Stimulated activated CD8-positive, alpha-beta memory T cell treated with anti-CD3 and anti-CD28 coated beads, Interleukin-15, amount 100 ng/mL, for 48 hours (primary cell): ENCODE measurements around the gene AR.

Experiments
- DNase-seq, 2 donors: peaks; one replicate each; pipeline ENCODE4 v3.0.0-alpha.2; 2020; ENCODE audit warnings: low read depth in 2 of 2

The AR gene

DNA sequence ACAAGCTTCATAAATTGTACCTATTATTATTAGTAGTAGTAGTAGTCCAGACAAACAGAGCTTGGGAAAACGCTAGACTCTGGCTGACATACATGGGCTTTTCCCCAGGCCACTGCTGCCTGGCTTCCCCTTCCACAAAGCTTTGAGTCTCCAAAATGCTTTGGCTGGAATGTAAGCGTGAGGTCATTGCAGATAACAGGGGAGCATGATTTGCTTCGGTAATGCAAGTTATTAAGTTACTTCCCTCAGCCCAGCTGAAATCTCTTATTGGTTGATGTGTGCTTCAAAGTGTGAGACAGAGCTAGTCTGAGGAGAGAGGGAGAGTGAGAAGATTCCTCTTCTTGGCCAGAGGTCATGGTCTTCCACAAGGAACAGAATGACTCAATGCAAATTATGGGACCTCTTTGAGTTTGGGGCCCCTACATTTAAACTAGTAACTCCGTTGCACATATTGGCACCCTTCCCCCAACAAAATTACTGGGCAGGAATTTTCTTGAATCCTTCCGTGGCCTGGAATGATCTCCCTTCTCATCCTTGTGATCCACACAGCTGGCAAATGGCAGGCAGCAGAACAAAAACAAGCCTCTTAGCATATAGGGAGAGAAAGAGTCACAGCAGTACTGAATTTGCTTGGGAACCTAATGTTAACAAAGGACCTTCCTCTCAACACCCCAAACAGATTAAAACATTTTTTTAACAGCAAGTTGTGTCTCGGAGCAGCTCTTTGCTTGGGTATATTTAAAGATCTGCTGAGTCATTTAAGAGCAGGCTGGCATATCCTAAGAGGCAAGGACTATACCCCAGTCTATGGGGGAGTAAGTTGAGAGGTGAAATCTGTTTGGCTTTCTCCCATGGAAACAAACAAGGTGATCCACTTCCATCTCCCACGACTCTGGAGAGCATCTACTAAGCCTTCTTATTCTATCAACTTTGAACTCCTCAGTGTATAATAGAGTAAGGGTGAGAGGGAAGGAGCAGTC, 19.9 kb downstream of the AR start:
- DNase-seq, result no peak

DNA sequence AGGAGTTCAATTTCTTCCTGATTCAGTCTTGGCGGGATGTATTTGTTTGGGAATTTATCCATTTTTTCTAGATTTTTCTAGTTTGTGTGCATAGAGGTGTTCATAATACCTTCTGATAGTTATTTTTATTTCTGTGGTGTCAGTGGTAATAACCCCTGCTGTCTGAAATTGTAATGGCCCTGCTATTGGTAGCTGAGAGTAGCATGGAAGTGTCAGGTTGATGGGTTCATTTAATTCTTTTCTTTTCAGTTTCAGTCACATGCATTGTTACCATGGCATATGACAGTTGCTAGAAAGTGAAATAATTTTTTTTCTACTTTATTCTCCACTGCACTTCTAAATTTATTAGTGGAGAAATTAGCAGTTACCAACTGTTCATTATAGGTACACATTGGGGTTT, 20.7 kb downstream of the AR start:
- no peak for DNase-seq

DNA sequence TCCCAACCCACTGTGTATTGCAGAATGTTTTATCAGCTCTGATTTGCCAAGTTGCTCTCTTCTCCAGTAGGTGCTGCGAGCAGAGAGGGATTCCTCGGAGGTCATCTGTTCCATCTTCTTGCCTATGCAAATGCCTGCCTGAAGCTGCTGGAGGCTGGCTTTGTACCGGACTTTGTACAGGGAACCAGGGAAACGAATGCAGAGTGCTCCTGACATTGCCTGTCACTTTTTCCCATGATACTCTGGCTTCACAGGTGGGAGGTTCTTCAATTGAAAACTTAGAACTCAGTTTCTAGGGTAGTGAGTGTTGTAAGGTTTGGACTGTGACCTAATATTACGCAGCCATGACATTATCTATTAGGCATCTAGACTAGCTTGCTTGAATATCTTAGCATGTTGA, 24.9 kb downstream of the AR start:
- no peak for DNase-seq

DNA sequence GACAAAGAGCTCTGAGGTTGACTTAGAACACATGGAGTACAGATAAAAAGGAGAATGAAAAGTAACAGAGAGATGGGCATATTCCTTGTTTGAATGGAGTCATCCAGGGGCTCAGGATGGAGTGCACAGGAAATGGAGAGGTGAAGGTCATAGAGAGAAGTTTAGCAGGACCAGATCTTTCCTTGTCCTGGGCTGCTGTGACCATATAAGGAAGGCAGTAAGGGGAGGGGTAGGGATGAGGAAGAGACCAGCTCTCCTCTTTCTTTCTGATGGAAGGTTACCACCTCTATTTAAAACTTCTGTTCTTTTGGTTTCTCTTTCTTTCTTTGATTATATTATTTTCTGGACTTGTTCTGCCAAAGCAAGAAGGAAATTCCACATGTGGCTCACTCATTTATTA, 27.0 kb downstream of the AR start:
- no peak for DNase-seq

DNA sequence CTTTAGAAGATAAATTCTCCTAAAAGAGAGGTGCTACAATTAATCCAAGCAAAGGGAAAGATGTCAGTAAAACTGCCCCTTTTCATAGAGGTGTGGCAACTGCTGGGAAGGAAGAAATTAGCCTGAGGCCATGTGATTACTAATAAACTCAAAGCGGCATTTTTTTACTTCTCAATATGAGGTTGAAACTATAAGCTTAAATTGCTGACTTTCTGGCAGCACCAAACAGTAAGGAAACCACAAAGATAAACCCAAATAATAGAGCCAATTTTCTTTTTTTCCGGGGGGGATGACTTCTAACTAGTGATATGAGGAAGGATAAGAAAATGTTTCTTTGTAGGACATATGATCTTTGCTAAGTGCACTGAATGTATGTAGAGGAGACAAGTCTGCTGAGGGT, 30.9 kb downstream of the AR start:
- DNase-seq, result no peak

DNA sequence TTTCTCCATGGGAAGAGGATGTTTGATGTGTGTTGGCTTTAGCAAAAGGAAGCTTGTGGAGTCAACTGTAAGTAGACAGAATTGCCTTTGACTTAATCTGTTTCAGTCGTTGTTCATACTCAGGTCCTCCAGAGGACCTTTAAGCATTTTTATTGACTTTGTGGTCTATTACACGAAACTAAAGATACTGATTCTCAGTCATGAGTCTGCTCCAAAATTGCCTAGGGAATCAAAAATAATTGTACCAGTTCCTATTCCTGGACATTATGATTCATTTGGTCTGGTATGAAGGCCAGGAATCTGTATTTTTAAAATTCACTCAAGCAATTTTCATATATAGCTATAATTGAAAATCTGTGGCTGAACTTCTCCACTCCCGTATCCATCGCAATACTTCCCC, 38.6 kb downstream of the AR start:
- DNase-seq, result no peak

DNA sequence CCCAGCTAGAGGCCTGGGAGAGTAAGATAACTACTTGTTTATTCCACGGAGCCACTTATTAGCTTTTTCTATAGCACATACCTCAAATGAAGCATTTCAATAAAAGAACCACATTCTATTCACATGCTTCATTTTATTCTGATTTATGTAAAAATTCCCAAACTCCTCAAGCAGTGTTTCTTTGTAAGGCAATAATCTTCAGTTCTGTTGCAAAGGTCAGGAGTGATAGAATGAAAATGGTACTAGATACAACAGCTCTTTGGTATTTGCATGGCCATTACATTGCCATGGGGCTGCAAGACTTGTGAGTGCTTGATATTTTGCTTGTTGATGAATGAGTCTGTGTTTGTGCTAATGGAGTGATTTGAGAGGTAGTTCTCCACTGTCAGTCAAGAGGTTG, 39.4 kb downstream of the AR start:
- DNase-seq, result no peak

DNA sequence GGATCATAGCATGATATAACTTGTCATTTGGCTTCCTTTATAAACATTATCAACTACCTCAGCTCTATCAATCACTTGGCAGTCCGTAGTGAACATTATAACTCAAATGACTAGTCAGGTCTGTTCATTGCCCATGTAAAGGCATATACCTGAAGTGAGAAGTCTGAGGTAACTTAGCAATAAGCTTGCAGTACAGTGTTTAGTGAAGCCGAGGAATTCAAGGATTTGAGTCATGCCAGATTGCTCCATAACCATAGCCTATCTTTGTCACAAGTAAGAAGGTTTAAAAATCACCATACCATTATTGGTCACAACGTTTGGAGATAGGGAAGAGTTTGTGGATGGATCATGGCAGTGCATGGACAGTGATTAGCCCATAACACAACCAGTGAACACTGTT, 41.6 kb downstream of the AR start:
- no peak for DNase-seq

DNA sequence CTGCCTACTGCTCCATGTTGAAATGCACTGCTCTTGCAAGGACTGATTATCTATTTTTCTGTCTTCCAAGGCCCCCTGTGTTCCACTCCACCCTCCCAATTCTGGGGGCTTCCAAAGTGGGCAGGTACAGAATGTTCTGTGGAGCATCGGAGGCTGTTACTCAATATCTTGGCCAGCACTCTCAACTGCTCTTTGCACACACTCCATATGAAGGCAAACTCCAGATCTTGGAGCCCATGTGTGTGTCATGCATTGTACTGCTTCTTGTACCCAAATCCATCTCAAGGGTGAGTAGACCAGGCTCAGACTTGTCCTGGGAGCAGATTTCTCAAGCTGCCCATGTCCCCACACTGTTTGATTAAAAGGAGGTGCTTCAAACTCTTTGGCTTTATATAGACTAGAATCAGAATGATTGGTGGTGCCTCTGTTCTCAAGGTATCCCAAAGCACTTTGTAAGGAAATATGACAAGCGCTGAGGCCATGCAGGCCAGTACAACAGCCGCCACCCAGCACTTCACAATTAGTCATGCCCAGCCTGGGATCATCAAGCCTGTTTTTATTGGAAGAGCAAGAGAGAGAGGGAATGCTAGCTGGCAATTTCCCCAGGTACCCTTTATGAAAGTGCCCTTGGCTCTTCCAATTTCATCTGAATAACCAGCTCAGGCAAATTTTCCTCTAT, 44.3 kb downstream of the AR start:
- no peak for DNase-seq

DNA sequence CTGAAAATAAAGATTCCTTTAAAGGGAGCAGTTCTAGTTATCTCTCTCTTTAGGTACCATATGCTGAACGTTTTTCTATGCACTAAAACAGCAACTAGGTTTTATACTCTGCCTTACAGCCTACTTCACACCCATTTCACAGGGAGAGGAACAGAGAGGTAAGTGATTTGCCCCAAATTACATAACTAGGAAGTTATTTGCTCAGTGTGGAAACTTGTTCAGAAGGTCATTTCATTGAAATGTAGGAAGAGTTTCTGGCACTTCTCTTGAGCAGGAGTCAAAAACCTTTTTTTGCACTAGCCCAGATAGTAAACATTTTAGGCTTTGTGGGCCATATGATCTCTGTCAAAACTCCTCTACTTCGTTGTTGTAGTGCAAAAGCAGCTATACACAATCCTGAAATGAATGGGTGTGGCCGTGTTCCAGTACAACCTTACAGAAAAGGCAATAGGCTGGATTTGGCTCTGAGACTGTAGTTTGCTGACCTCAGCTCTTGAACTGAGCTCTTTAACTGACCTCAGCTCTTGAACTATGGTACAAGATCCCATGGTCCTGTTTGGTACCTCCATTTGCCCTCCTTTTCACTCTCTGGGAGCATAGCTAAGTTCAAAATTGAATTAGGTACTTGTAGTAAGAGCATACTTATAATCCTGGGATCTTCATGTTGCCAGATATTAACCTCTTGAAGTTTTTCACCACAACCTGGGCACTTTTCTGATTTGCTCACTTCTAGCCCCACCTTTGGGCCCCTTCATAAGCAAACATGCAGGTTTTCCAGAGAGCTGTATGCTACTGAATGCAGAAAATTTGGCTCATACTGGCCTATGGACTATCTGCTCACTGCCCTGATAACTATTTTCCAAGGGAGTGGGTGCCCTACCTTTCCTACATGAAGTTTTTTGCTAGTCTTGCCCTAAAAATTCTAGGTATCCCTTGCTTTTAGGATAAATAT, 53.3 kb downstream of the AR start:
- no peak for DNase-seq

DNA sequence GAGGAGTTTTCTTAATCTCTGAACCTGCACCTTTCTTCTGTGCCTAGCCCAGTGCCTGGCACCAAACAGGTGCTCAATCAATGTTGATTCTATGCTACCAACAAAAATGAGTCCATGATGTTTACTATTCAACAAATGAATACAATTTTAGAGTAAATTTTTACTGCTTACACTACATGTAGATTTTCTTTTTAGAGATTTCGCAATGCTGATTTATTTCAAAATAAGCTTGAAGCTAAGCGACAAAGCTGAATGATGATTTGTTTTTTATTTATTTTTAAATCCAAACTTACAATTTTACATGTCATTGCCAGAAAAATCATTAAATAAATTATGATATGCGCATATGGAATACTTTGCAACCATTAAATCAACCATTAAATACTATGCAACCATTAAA, 55.7 kb downstream of the AR start:
- DNase-seq, result no peak

DNA sequence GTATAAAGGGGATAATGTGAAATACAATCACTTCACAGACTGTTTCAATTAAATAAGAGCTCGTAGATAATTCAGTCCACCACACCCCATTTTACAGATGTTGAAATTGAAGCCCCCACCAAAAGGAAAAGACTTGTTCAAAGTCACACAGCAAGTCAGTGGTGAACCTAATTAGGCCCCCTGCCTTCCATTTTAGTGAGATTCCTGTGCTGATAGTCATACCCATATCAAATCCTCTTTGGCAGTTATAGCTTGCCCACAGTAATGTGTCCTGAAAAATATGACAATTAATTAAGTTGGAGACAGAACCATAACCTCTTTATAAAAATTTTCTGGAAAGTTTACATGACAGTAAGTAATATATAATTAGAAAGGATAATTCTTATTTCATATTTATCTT, 58.0 kb downstream of the AR start:
- DNase-seq, result no peak

DNA sequence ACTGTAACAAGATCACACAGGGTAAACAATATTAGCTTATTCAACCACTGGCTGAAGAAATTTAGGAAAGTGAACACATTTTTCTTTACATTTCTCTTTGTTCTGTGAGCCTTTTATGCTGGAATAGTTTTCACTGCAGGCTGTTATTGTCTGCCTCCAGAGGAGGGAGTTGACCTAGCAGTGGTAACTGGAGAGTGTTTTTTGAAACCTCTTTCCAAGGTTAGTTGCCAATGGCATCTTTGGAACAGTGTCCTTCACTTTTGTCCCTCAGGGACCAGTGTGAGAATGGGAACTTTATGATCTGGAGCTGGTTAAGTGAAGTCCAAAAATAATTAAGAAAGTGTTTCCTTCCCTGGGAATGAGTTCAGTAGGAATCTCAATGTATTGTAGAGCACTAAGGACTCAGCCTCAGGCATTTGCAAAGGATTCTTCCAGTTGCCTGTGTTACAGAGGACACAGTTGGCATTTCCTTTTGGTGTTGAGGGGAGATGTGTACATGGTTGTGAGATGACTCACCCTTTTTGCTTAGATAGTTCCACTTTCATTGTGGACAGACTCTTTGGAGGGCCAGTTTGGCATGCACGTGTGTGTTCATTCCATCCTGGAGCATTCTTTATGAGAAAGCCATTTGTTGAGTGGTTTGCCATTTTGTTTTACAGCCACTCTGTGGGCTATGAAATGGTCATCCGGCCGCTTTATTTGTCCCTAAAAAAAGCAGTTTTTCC, 61.3 kb downstream of the AR start:
- no peak for DNase-seq

DNA sequence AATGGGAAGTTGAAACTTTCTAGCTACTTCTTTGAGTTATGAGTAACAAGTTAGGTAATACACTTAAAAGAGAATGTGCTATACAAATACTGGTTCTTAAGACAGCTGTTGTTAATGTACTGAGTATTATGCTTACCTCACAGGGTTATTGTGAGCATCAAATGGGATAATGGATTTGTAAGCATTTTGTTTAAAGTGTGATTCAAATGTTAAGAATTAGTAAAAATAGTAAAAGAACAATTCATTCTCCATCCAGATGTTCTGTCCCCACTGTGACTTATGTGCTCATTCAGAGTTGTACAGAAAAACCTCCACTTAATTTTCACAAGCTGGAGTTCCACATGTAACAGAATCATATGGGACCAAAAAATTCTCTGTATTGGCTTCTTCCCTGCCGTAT, 63.6 kb downstream of the AR start:
- no peak for DNase-seq

DNA sequence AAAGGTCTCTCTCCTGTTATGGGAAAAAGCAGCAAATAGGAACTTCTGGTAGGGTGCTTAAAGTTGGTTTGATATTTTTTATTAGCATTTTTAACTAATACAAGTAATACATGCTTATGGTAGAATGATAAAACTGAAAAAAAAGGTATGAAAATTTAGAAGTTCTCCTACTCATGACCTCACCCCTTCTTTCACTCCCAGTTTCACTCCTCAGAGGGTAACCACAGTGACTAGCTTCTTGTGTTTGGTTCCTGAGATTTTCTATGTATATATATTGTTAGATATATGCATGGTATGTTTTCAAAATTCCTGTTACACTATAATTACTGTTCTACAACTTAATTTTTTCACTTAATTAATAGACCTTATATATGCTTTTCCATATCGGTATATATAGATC, 66.5 kb downstream of the AR start:
- no peak for DNase-seq

DNA sequence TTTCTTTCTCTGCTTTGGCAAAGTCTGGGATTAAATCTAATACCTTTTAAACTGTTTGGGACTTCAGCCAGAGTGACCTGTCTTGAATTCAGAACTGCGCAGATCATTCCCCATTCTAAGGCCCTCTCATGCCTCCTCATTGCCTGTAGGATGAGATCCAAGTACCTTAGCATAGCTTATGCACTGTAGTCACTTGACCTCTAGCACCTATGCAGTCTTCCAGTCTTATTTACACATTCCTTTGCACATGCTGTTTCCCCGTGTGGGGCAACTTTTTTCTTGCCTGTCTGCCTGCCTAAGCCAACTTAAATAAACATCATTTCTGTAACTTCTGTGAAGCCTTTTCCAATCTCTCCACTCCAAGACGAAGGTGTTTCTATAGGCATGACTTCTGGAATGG, 68.4 kb downstream of the AR start:
- DNase-seq, result no peak

DNA sequence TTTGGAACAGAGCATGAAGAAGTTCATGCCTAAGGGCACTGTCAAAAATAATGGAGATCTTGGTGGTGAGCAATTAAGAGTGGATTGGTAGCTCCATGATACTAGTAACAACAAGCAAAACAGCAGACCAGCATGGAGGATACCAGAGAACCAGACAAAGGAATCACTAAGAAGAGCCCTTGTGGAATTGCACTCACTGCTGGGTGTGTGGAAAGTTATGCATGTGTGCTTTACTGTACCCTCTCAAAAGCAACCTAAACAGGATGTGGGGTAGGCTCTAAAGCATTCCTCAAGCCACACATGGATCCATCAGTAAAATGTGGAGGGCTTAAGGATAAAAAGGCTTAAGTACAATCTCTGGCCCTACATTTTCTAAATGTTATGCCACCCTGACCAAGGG, 69.5 kb downstream of the AR start:
- DNase-seq, result no peak

DNA sequence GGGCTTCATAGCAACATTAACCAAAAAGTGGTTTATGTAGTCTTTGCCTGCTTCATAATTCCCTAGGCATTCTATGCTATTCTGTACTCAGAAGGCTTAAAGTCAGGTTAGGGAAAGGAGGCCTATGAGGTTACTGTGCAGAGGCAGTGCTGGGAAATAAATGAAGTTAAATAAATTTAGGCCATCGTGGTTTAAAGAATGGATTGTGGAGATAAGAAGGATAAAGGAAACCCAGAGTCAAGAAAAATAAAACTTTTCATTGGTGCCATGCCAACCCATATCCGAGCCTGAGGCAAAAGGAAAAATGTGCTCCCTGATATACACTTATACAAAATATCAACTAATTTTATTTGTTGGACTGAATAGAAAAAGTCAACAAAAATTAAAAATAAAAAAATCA, 70.2 kb downstream of the AR start:
- DNase-seq, result no peak

DNA sequence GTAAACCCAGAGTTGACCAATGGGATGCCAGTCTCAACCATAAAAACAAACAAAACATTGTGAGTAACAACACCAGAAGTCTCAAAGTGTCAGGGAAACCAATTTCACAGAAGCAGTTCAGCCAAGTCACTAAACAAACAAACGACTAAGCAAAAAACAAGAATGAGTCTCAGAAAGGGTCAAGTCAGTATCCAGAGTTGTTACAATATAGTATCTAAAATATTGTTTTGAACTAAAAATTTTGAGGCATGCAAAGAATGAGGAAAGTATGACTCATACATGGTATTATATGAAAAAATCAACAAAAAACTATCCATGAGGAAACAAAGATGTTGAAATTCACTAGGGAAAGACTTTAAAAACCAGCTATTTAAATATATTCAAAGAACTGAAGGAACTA, 70.6 kb downstream of the AR start:
- DNase-seq, result no peak

DNA sequence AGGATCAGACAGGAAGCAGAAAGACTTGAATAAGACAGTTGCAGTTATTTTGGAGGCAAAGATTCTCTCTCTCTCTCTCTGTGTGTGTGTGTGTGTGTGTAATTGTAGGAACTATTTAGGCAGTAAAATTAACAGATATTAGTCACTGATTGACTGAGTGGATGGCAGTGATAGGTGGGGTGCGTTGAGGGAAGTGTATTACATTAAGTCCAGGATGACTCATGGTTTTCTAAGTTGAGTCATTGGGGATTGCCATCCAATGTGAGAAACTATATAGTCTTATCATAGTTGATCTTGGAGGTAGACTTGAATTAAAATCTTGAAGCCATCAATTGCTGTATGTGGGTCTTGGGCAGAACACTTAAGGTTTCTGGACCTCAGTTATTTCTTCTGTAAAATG, 75.4 kb downstream of the AR start:
- no peak for DNase-seq

DNA sequence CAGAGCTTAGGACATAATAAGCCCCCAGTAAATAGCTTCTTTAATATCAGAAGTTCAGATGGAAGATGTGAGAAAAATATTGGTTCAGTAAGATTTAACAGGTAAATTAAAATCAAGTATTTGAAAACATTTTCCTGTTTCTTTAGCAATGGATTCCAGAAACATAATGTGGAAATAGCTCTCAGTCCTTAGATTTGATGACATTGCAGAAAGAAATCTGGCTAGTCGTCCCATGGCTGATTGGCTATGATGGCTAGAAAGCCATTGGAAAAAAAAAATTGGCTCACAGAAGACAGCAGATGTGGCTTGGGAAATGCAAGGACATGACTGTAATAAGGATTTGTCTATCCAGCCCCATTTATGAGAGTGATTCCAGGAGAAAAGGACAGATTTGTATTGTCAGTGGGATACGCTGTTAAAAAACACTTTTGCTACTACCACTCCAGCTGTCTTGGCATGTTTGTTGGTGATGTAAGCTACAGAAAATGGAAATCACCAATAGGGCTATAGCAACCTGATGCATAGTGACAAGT, 78.3 kb downstream of the AR start:
- no peak for DNase-seq
